VCaP (cell line): Measurements from ENCODE around the gene RXFP1.

Experiments used
- H3K27ac ChIP-seq: fragments of 450-650 bp; 2 replicates; pipeline ENCODE4 v1.5.1; 2017
- TF ChIP-seq, protein P1 (sequence below): fragments of 450-650 bp; conservative IDR thresholded peaks from 2 replicates; pipeline ENCODE4 v1.5.1; 2017; ENCODE audit warnings: mild to moderate bottlenecking, moderate library complexity

RXFP1 gene

DNA sequence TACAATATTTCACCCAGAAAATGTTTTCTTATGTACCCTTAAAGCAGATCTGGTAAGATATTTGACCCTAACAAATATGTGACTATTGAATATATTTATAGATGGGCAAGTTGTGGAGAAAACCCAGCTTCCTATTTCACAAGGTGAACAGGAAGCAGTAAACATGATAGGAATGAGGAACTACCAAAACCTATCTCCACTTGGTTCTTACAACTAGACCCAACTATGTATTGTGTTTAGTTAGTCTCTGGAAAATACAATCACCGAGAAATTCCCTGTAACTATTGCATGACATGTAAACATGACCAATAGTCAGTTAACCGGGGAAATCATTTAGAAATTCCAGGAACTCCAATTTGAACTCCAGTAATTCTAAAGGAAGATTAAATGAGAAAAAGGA, 8.4 kb upstream of the RXFP1 start:
- TF ChIP-seq, protein P1, sequence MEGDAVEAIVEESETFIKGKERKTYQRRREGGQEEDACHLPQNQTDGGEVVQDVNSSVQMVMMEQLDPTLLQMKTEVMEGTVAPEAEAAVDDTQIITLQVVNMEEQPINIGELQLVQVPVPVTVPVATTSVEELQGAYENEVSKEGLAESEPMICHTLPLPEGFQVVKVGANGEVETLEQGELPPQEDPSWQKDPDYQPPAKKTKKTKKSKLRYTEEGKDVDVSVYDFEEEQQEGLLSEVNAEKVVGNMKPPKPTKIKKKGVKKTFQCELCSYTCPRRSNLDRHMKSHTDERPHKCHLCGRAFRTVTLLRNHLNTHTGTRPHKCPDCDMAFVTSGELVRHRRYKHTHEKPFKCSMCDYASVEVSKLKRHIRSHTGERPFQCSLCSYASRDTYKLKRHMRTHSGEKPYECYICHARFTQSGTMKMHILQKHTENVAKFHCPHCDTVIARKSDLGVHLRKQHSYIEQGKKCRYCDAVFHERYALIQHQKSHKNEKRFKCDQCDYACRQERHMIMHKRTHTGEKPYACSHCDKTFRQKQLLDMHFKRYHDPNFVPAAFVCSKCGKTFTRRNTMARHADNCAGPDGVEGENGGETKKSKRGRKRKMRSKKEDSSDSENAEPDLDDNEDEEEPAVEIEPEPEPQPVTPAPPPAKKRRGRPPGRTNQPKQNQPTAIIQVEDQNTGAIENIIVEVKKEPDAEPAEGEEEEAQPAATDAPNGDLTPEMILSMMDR: no peak
- H3K27ac ChIP-seq: no peak overlapping the region

DNA sequence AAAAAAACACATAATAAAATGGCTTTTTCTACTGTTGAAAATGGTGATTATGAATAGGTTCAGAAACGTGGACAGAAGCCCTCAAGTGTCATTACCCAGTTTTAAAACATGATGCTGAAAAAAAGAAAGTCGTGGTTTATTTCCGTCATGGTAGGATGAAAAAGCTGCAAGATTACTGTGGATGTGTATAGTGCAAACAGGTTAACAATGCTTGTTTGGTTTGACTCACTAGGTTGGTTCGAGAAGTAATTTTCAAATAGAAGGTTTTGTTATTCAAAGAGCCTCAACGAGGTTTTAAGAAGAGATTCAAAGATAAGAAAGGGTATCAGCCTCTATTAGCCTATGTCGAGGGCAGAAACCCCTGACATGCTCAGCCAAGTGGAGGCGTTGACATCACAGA, 2.5 kb upstream of the RXFP1 start:
- TF ChIP-seq, protein P1: no peak
- H3K27ac ChIP-seq: no peak overlapping the region

DNA sequence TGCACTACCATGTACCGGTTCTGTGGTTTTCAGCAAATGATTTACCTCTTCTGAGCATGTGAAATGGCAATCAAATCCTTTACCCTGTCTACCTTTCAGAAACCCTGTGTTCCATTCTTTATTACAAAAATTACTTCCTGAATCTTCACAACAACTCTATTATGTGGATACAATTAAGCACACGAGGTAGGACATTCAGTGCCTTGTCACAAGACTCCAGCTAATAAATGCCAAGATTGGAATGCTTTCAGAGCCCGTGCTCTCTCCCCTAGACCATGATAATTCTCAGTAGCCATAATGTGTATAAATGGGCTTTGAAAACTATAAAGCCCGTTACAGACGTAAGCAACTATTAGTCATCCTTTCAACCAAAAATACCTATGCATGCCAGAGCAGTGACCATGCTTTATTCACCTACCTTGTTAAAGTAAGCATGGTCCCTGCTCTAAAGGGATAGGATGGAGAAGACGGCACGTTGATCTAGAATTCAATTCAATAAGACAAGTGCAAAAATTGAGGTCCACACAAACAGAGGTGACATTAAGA, 2.4 kb downstream of the RXFP1 start:
- TF ChIP-seq, protein P1: no peak
- no peak overlapping the region for H3K27ac ChIP-seq

DNA sequence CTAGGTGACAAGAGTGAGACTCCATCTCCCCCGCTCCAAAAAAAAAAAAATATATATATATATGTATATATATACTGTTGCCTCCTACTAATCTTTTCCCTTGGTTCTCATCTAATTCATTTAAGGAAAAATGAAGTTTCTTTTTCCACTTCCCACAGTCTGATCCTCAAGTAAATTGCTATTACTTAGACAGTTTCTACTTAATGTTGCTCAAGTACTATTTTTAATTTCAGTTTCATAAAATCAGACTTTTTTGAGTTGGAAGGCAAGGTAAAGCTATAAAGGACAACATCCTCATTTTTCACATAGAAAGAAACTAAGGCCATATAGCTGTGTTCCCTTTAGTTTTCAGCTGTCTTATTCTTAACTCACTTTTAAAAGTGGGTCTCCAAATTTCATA, 5.8 kb downstream of the RXFP1 start:
- TF ChIP-seq, protein P1: no peak
- H3K27ac ChIP-seq: no peak overlapping the region

DNA sequence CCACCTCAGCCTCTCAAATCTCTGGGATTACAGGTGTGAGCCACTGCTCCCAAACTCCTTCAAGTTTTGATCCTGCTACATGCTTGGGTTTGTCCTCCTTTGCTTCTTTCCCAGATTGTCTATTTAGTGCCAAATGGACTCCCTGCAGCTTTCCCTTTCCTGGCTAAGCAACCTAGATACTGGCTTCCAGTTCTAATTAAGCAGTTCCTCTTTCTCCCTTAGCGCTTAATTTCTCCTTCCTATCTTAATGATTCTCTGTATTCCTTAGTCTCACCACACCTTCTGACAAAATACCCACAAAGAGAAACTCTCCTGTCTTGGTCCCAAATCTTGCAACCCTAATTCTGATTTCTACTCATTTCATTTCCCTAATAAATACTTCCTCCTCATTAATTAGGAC, 7.8 kb downstream of the RXFP1 start:
- H3K27ac ChIP-seq: no peak overlapping the region
- TF ChIP-seq, protein P1: no peak

DNA sequence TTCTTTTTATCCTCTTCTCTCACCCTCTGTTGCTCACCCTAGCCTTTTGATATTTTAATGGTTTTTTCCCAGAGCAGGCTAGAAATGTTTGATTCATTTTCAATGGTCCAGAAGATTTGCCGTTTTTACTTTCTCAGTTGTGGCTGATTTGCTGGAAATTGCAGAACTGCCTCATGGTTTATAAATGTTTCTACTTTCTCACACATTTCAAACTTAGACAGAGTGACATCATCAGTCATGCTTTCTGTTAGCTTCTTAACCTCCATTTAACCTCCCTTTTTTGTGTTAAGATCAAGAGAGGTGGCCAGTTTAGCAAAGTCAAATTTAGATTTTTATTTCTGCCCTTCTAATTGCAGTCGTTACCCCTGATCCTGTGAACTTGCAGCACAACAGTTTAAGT, 8.7 kb downstream of the RXFP1 start:
- no peak overlapping the region for H3K27ac ChIP-seq
- TF ChIP-seq, protein P1: no peak

DNA sequence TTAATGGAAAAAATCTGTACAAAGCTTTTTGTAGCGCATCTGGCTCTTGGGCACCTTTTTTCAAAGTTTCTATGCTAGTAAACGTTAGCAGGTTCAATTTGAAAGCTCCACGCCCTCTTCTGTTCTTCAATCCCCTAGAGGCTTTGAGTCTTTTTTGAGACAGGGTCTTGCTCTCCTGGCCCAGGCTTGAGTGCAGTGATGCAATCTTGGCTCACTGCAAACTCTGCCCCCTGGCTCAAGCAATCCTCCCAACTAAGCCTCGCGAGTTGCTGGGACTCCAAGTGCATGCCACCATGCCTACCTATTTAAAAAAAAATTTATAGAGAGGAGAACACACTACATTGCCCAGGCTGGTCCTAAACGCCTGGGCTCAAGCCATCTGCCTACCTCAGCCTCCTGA, 9.2 kb downstream of the RXFP1 start:
- TF ChIP-seq, protein P1: no peak
- H3K27ac ChIP-seq: no peak overlapping the region
